ENCODE results near the gene SECISBP2. TPM values are rescaled to one million over a fixed set of nuclear protein-coding genes. Genes with fewer than 3 reads are reported as not detected.

The SECISBP2 gene
- total and polyA plus RNA-seq, 7 donors: 26.2 to 80.8 (median 40.2) TPM

- H3K27ac ChIP-seq: no peak overlapping the region
- 85 to 86% (median 86%) methylated on average over 3 of the region's 3 CpGs for WGBS, 3 donors
- intact Hi-C loops (cut with DNase I): no loop called here
- H3K9me3 ChIP-seq: no peaks in the 10 kb centered on the region
- peaks cover 0 to 41% of the 10 kb centered on the region in 2 donors for H3K36me3 ChIP-seq (ENCODE audit: insufficient read depth in 1 of 2, low read depth in 1 of 2)
- H3K4me1 ChIP-seq: no peaks in the 10 kb centered on the region
- H3K4me3 ChIP-seq: no peak overlapping the region
- DNase-seq: no peak
- TF ChIP-seq, protein P1, sequence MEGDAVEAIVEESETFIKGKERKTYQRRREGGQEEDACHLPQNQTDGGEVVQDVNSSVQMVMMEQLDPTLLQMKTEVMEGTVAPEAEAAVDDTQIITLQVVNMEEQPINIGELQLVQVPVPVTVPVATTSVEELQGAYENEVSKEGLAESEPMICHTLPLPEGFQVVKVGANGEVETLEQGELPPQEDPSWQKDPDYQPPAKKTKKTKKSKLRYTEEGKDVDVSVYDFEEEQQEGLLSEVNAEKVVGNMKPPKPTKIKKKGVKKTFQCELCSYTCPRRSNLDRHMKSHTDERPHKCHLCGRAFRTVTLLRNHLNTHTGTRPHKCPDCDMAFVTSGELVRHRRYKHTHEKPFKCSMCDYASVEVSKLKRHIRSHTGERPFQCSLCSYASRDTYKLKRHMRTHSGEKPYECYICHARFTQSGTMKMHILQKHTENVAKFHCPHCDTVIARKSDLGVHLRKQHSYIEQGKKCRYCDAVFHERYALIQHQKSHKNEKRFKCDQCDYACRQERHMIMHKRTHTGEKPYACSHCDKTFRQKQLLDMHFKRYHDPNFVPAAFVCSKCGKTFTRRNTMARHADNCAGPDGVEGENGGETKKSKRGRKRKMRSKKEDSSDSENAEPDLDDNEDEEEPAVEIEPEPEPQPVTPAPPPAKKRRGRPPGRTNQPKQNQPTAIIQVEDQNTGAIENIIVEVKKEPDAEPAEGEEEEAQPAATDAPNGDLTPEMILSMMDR (IDR thresholded peaks at IDR 0.05): no peak
- no peak for ATAC-seq
- no peaks in the 10 kb centered on the region for H3K27me3 ChIP-seq (ENCODE audit: insufficient read depth in 3 of 3, low read length in 2 of 3)
Measured at GRCh38 chr9:89366711-89367110, 48.4 kb downstream of the SECISBP2 start.

- H3K36me3 ChIP-seq (ENCODE audit: insufficient read depth in 1 of 2, low read depth in 1 of 2): peaks cover 0 to 35% of the 10 kb centered on the region in 2 donors
- no peaks in the 10 kb centered on the region for H3K9me3 ChIP-seq
- no peaks in the 10 kb centered on the region for H3K4me1 ChIP-seq
- WGBS, 3 donors: 98 to 100% (median 100%) methylated on average over 4 of the region's 4 CpGs
- intact Hi-C loops (cut with DNase I): no loop called here
- TF ChIP-seq, protein P1 (IDR thresholded peaks at IDR 0.05): no peak
- no peak for ATAC-seq
- DNase-seq: no peak
- no peak overlapping the region for H3K27ac ChIP-seq
- no peak overlapping the region for H3K4me3 ChIP-seq
- no peaks in the 10 kb centered on the region for H3K27me3 ChIP-seq (ENCODE audit: insufficient read depth in 3 of 3, low read length in 2 of 3)
Measured at GRCh38 chr9:89367281-89367680, 49.0 kb downstream of the SECISBP2 start.

- no peaks in the 10 kb centered on the region for H3K27me3 ChIP-seq (ENCODE audit: insufficient read depth in 3 of 3, low read length in 2 of 3)
- no peak overlapping the region for H3K27ac ChIP-seq
- DNase-seq (no peak), ATAC-seq (no peak)
- H3K4me3 ChIP-seq: no peak overlapping the region
- no peaks in the 10 kb centered on the region for H3K9me3 ChIP-seq
- 78 to 87% (median 79%) methylated on average over 14 of the region's 14 CpGs for WGBS, 3 donors
- peaks cover 0 to 29% of the 10 kb centered on the region in 2 donors for H3K36me3 ChIP-seq (ENCODE audit: insufficient read depth in 1 of 2, low read depth in 1 of 2)
- TF ChIP-seq, protein P1 (IDR thresholded peaks at IDR 0.05): no peak
- intact Hi-C loops (cut with DNase I): no loop called here
- H3K4me1 ChIP-seq: no peaks in the 10 kb centered on the region
Measured at GRCh38 chr9:89367726-89368437, 49.6 kb downstream of the SECISBP2 start.

DNA sequence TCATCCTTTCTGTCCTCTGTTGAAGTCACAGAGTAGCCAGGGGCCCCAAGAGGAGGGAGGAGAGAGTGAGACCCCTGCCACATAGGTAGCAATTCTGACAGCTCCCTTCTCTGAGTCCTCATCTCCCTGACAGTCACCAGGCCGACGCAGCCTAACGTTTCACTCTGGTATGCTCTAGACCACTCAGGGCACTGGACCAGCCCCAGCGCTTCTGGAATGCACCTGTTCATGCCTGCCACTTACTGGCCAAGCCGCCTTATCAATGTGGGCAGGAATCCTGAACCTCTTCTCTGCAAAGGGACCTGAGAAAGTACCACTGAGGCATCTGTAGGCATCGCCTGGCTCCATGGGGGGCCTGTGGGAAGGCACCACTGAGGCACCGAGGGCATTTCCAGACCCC lies 50.2 kb downstream of the SECISBP2 start:
- TF ChIP-seq, protein P1 (IDR thresholded peaks at IDR 0.05): no peak
- peaks cover 0 to 22% of the 10 kb centered on the region in 2 donors for H3K36me3 ChIP-seq (ENCODE audit: insufficient read depth in 1 of 2, low read depth in 1 of 2)
- H3K27ac ChIP-seq: no peak overlapping the region
- H3K27me3 ChIP-seq (ENCODE audit: insufficient read depth in 3 of 3, low read length in 2 of 3): no peaks in the 10 kb centered on the region
- 68 to 86% (median 81%) methylated on average over 7 of the region's 7 CpGs for WGBS, 3 donors
- H3K4me1 ChIP-seq: no peaks in the 10 kb centered on the region
- DNase-seq (no peak), ATAC-seq (no peak)
- intact Hi-C loops (cut with DNase I): no loop called here
- H3K4me3 ChIP-seq: no peak overlapping the region
- no peaks in the 10 kb centered on the region for H3K9me3 ChIP-seq

DNA sequence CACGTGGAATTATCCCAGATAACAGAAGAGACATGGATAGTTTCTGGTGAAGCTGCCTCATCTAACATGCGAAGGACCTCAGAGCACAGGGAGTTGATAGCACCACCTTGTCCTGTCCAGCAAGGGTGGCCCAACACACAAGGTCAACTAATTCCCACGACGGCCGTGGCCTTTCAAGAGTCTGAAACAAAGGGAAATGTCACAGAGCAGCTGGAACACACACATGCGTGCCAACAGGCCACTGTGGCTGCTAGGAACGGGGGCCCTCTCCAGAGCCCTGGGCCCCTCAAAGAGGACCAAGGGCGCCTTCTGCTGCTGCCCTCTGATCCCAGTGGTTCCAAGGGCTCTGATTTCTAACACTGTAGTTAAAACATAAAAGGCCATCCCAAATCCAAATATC lies 50.7 kb downstream of the SECISBP2 start:
- no peak overlapping the region for H3K4me3 ChIP-seq
- DNase-seq (no peak), ATAC-seq (no peak)
- H3K36me3 ChIP-seq (ENCODE audit: insufficient read depth in 1 of 2, low read depth in 1 of 2): peaks cover 0 to 18% of the 10 kb centered on the region in 2 donors
- WGBS, 3 donors: 79 to 87% (median 85%) methylated on average over 8 of the region's 8 CpGs
- no peaks in the 10 kb centered on the region for H3K4me1 ChIP-seq
- TF ChIP-seq, protein P1 (IDR thresholded peaks at IDR 0.05): no peak
- H3K9me3 ChIP-seq: no peaks in the 10 kb centered on the region
- H3K27me3 ChIP-seq (ENCODE audit: insufficient read depth in 3 of 3, low read length in 2 of 3): no peaks in the 10 kb centered on the region
- intact Hi-C loops (cut with DNase I): no loop called here
- H3K27ac ChIP-seq: no peak overlapping the region
